Psoas muscle (tissue), 8 donors: ENCODE measurements around the gene ARL15. TPM values are rescaled to one million over a fixed set of nuclear protein-coding genes. Genes with fewer than 3 reads are reported as not detected.

Experiments used
- ATAC-seq, 4 donors: fragments of 200-7000 bp; cut with Tn5 transposase; one replicate each; pipeline ENCODE4 v1.9.1; 2020; ENCODE audit warnings: moderate library complexity in 3 of 4, mild to moderate bottlenecking in 2 of 4
- DNase-seq, 2 donors: peaks; one replicate each; pipeline ENCODE4 v3.0.0-alpha.2; 2020
- H3K27ac ChIP-seq: fragments of 200-600 bp; one replicate; pipeline ENCODE4 v1.8.0; 2022
- H3K27me3 ChIP-seq, 3 donors: fragments of 200-600 bp in 1 of 3; one replicate each; pipeline versions ENCODE4 v1.6.1 to v1.8.0; 2013 to 2022; ENCODE audit warnings: low read length in 2 of 3, mild to moderate bottlenecking in 2 of 3, moderate library complexity in 1 of 3; ENCODE audit not compliant: insufficient read depth in 3 of 3
- H3K36me3 ChIP-seq, 2 donors: fragments of 200-600 bp in 1 of 2; one replicate each; pipeline versions ENCODE4 v1.6.1 to v1.8.0; 2013 to 2022; ENCODE audit warnings: low read depth in 1 of 2, mild to moderate bottlenecking in 1 of 2, moderate library complexity in 1 of 2; ENCODE audit not compliant: insufficient read depth in 1 of 2
- H3K4me1 ChIP-seq: fragments of 200-600 bp; one replicate; pipeline ENCODE4 v1.8.0; 2022
- H3K4me3 ChIP-seq: fragments of 200-600 bp; one replicate; pipeline ENCODE4 v1.8.0; 2022; ENCODE audit warnings: mild to moderate bottlenecking
- H3K9me3 ChIP-seq: fragments of 200-600 bp; one replicate; pipeline ENCODE4 v1.8.0; 2022
- CTCF ChIP-seq: fragments of 200-600 bp; IDR thresholded peaks from one replicate; pipeline ENCODE4 v1.8.0; 2022; ENCODE audit warnings: antibody characterized with exemption
- WGBS, 3 donors: extraction: QIAGEN DNeasy Blood & Tissue Kit; methylation state at CpG; one replicate each; pipeline versions ENCODE4 v1.1.6 to v1.1.7; 2013; 5-methylcytosine and 5-hydroxymethylcytosine counted together
- intact Hi-C, 2 donors: fragments of 100-400 bp; cut with DNase I; formaldehyde crosslinking; loops; one replicate each; pipeline versions ENCODE4 v1.11.0 to v1.14.2; 2022
- polyA plus RNA-seq, 3 donors: library from polyadenylated mRNA; stranded (reverse); fragments of 200-250 nt; gene quantifications; one replicate each; pipeline ENCODE4 v1.2.3, GENCODE V29; 2013
- total RNA-seq, 4 donors: library from RNA; stranded (reverse); fragmentation: NEBNext Ultra II Directional in 2 of 4; extraction: Animal tissue kit (Norgen Biotek cat#: 25700) in 2 of 4; gene quantifications; one replicate each; pipeline versions ENCODE4 v1.2.1 to v1.2.4, GENCODE V29; 2021 to 2023
- donor health status: healthy with polysubstance abuse.
- donor health status: DM: no; HTN: no; CAD: no; lungs with moderate emphysema.
- donor health status: Bipolar disorder and iron deficiency.
- donor health status: healthy.
- donor health status: DM: yes; HTN: yes; CAD: no.
- donor health status: DM: no; HTN: no; CAD: no.
- donor health status: DM: no; HTN: no; CAD: no.
- donor health status: DM: yes; HTN: yes; CAD: no.

The ARL15 gene
- total and polyA plus RNA-seq, 7 donors = 2.5 to 8.9 (median 4.6) TPM

- DNase-seq (no peak), ATAC-seq (no peak)
- intact Hi-C loops = no loop called here
- Histone ChIP-seq H3K4me3 (no peak overlapping the region), H3K36me3 (no peaks in the 10 kb centered on the region), H3K9me3 (no peaks in the 10 kb centered on the region), H3K27me3 (no peaks in the 10 kb centered on the region), H3K27ac (no peak overlapping the region), H3K4me1 (peaks cover 4% of the 10 kb centered on the region)
- WGBS, 3 donors = 54 to 68% (median 61%) methylated on average over 5 of the region's 5 CpGs
- TF ChIP-seq CTCF = no peak
Measured at GRCh38 chr5:54247226-54247625, 63.1 kb downstream of the ARL15 start.

- no peak for DNase-seq
- intact Hi-C loops = no loop called here
- no peak for ATAC-seq
- WGBS, 3 donors = 54 to 73% (median 57%) methylated on average over 4 of the region's 4 CpGs
- peak; percentile 51 for TF ChIP-seq CTCF
- Histone ChIP-seq H3K4me3 (no peak overlapping the region), H3K27ac (no peak overlapping the region), H3K36me3 (no peaks in the 10 kb centered on the region), H3K27me3 (no peaks in the 10 kb centered on the region), H3K9me3 (no peaks in the 10 kb centered on the region), H3K4me1 (no peaks in the 10 kb centered on the region)
Measured at GRCh38 chr5:54243483-54244080, 66.8 kb downstream of the ARL15 start.

- no peak for ATAC-seq
- no peak for TF ChIP-seq CTCF
- H3K4me3 ChIP-seq = no peak overlapping the region
- no peaks in the 10 kb centered on the region for H3K9me3 ChIP-seq
- no peaks in the 10 kb centered on the region for H3K36me3 ChIP-seq
- no peaks in the 10 kb centered on the region for H3K27me3 ChIP-seq
- intact Hi-C loops = no loop called here
- no peak overlapping the region for H3K27ac ChIP-seq
- no peaks in the 10 kb centered on the region for H3K4me1 ChIP-seq
- no peak for DNase-seq
- WGBS, 3 donors = 74 to 77% (median 75%) methylated on average over 5 of the region's 5 CpGs
Measured at GRCh38 chr5:54242297-54242696, 68.1 kb downstream of the ARL15 start.

DNA sequence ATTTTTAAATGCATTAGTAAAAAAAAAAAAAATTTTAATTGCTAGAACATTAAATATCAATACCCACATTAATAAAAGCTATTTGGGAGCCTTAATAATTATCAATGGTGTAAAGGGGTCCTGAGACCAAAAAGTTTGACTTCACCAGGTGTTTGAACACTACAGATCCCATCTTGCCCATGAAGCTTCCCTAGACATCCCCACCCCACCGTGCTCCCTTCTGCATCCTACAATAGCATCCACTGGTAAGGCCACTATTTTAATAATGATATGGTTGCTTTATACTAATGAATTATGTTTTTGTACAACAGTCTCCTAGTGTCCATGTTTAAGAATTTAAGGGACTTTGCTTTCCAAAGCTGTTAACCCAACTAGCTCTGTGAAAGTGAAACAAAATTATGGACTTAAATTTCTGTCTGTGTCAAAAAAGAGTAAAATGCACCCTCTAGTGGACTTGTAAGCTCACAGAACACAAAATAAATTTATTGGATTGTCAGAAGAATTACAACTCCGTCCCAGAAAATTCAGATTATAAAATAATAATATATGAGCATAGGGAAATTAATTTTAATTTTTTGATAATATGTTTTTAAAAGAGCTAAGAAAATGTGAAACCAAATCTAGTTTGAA is 76.0 kb downstream of the ARL15 start:
- 53 to 72% (median 56%) methylated on average over 2 of the region's 2 CpGs for WGBS, 3 donors
- ATAC-seq = no peak
- no peak overlapping the region for H3K4me3 ChIP-seq

More for the DNA sequence above, 76.0 kb downstream of the ARL15 start:
- intact Hi-C loops = no loop called here
- Histone ChIP-seq H3K9me3 (no peaks in the 10 kb centered on the region), H3K27me3 (no peaks in the 10 kb centered on the region), H3K27ac (no peak overlapping the region), H3K36me3 (no peaks in the 10 kb centered on the region), H3K4me1 (peaks cover 2% of the 10 kb centered on the region)
- peak; percentile 39 for TF ChIP-seq CTCF
- DNase-seq = no peak
